HEK293T (cell line): Measurements from ENCODE around the gene SCN8A.

ENCODE experiments used
- CTCF ChIA-PET: fragments of 350-600 bp; formaldehyde crosslinking; extraction: SDS; loops from one replicate; lab custom pipeline; 2021; ENCODE audit warnings: antibody characterized with exemption, inconsistent platforms; lab: Yijun Ruan, JAX
- POLR2A ChIA-PET: fragments of 350-600 bp; formaldehyde crosslinking; extraction: SDS; loops from one replicate; lab custom pipeline; 2020; ENCODE audit warnings: antibody characterized with exemption, inconsistent platforms; lab: Yijun Ruan, JAX
- DNase-seq: peaks from one replicate; pipeline ENCODE4 v3.0.0; 2012; ENCODE audit warnings: mixed read lengths; ENCODE audit errors: extremely low spot score
- ARNT ChIP-seq: fragments of 450-650 bp; IDR thresholded peaks from 2 replicates; pipeline ENCODE4 v1.6.1; 2017; ENCODE audit warnings: mild to moderate bottlenecking
- BHLHE40 ChIP-seq: fragments of 450-650 bp; IDR thresholded peaks from 2 replicates; pipeline ENCODE4 v1.6.1; 2016; ENCODE audit warnings: mild to moderate bottlenecking, moderate library complexity, borderline replicate concordance
- CTBP1 ChIP-seq: fragments of 450-650 bp; IDR thresholded peaks from 2 replicates; pipeline ENCODE4 v1.6.1; 2016; ENCODE audit warnings: borderline replicate concordance
- ELF4 ChIP-seq: fragments of 450-650 bp; IDR thresholded peaks from 2 replicates; pipeline ENCODE4 v1.6.1; 2017; ENCODE audit warnings: antibody characterized with exemption
- FOXA1 ChIP-seq: fragments of 450-650 bp; IDR thresholded peaks from 2 replicates; pipeline ENCODE4 v1.6.1; 2016; ENCODE audit warnings: mild to moderate bottlenecking
- FOXK2 ChIP-seq: fragments of 450-650 bp; IDR thresholded peaks from 2 replicates; pipeline ENCODE4 v1.6.1; 2016; ENCODE audit warnings: mild to moderate bottlenecking
- FOXM1 ChIP-seq: fragments of 450-650 bp; IDR thresholded peaks from 2 replicates; pipeline ENCODE4 v1.6.1; 2017; ENCODE audit warnings: mild to moderate bottlenecking, borderline replicate concordance
- HDGF ChIP-seq: fragments of 450-650 bp; IDR thresholded peaks from 2 replicates; pipeline ENCODE4 v1.6.1; 2017; ENCODE audit warnings: antibody characterized with exemption, borderline replicate concordance
- L3MBTL2 ChIP-seq: fragments of 450-650 bp; conservative IDR thresholded peaks from 2 replicates; pipeline ENCODE4 v1.6.1; 2016; ENCODE audit warnings: mild to moderate bottlenecking
- LEF1 ChIP-seq: fragments of 450-650 bp; IDR thresholded peaks from 2 replicates; pipeline ENCODE4 v1.6.1; 2017; ENCODE audit warnings: mild to moderate bottlenecking, borderline replicate concordance
- NFRKB ChIP-seq: fragments of 450-650 bp; IDR thresholded peaks from 2 replicates; pipeline ENCODE4 v1.6.1; 2016; ENCODE audit warnings: mild to moderate bottlenecking, moderate library complexity
- PKNOX1 ChIP-seq: fragments of 450-650 bp; IDR thresholded peaks from 2 replicates; pipeline ENCODE4 v1.6.1; 2016
- SP1 ChIP-seq: fragments of 450-650 bp; IDR thresholded peaks from 2 replicates; pipeline ENCODE4 v1.6.1; 2017
- SUZ12 ChIP-seq: fragments of 450-650 bp; IDR thresholded peaks from 2 replicates; pipeline ENCODE4 v1.6.1; 2016; ENCODE audit warnings: mild to moderate bottlenecking
- TARDBP ChIP-seq: fragments of 450-650 bp; IDR thresholded peaks from 2 replicates; pipeline ENCODE4 v1.6.1; 2016
- ZNF384 ChIP-seq: fragments of 450-650 bp; IDR thresholded peaks from 2 replicates; pipeline ENCODE4 v1.6.1; 2016

SCN8A gene

DNA sequence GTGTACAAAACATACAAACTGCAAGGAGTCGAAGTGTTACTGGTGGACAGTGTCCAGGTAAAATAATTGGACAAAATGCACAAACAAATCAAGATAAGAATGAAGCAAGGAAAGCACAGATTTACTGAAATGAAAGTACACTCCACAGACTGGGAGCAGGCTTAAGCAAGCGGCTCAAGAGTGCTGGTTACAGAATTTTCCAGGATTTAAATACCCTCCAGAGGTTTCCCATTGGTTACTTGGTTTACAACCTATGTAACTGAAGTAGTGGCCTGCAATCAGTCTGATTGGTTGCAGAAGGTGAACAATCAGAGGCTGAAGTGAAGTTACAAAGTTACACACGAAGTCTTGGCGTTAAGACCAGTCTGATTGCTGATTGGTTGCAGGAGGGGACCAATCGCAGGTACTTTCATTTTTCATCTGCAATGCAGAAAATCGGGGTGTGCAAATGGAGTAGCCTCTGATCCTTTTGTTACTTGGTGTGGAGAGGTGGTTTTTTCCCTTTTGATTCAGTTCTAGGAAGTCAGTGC lies 11.6 kb upstream of the SCN8A start:
- TF ChIP-seq FOXA1 = no peak
- no peak for TF ChIP-seq ELF4
- TF ChIP-seq SUZ12 = no peak
- no peak for TF ChIP-seq SP1
- no peak for TF ChIP-seq L3MBTL2
- no peak for TF ChIP-seq TARDBP
- TF ChIP-seq FOXM1 = no peak
- TF ChIP-seq HDGF = no peak
- POLR2A ChIA-PET = no interaction called here
- no peak for DNase-seq
- CTCF ChIA-PET = interaction anchor here (0.5 kb wide), 1 partner anchor 10 kb away, joined by 3 read pairs; no protein-coding TSS in a partner anchor

- CTCF ChIA-PET = interaction anchor here (0.7 kb wide), 1 partner anchor 9 kb away, joined by 3 read pairs; no protein-coding TSS in a partner anchor
- no peak for DNase-seq
- TF ChIP-seq ZNF384 (no peak), ARNT (no peak), SP1 (no peak), HDGF (no peak), NFRKB (no peak), ELF4 (no peak), L3MBTL2 (no peak), PKNOX1 (no peak), LEF1 (no peak), FOXK2 (no peak), SUZ12 (no peak)
- POLR2A ChIA-PET = no interaction called here
Measured at GRCh38 chr12:51589060-51589459, 2.0 kb upstream of the SCN8A start.

DNA sequence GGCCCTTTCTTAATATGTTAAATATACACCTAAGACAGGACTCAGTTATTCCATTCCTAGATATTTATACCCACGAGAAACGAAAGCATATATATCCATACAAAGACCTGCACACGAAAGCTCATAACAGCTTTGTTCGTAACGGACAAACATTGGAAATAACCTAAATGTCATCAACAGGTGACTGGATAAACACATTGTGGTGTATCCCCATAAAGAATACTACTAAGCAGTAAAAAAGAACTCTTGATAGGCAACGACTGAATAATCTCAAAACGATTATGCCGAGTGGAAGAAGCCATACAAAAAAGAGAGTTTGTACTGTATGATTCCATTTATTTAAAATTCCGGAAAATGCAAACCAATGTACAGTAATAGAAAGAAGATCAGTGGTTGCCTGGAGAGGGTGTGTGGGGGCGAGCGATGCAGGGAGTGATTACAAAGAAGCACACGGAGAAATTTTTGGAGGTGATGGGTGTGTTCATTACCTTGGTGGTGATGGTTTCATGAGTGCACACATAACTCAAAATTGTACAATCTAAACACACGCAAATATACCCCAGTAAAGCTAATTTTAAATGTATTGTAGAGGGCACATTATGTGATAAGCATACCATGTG lies 1.4 kb upstream of the SCN8A start:
- ChIA-PET POLR2A (no interaction called here), CTCF (no interaction called here)
- TF ChIP-seq BHLHE40 = no peak
- TF ChIP-seq CTBP1 = no peak
- TF ChIP-seq FOXK2 = no peak
- TF ChIP-seq TARDBP = no peak
- no peak for TF ChIP-seq PKNOX1
- no peak for TF ChIP-seq HDGF
- TF ChIP-seq SP1 = no peak
- TF ChIP-seq FOXM1 = no peak
- no peak for TF ChIP-seq NFRKB
- TF ChIP-seq SUZ12 = no peak
- TF ChIP-seq ZNF384 = no peak
- TF ChIP-seq ARNT = no peak
- TF ChIP-seq FOXA1 = no peak
- DNase-seq = no peak

DNA sequence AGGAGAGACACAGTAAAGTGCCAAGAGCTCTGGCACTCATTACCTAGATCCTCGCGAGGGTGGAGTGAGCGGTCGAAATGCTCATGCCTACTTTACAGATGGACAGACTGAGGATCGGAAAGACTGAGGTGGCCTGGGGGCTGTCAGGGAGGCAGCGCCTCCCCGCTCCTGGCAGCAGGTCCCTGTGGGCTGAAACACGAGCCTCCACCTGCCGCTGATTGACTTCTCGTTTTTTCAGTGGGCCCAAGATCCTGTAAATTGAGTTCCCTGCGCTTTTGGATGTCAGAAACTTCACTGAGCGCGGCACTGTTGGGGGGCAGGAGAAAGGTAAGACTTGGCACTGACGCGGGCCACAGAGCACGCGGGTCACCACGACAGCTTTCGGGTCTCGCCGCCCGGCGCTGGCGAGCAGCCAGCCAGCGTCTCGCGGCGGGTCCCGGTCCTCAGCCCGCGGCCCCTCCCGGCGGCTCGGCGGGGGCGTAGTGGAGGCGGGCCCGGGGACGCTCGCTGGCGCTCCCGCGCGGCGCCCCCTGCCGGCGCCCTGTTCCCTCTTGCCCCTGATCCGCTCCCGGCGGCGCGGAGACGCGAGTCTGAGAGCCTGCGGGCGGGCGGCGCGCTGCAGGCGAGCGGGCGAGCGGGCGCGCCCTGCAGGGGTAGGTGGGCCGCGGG lies 552 bp upstream of the SCN8A start:
- ChIA-PET CTCF (interaction anchor here (0.6 to 1.1 kb wide), 3 partner anchors 12 to 234 kb away, joined by 3 to 6 read pairs (median 3); no protein-coding TSS in a partner anchor), POLR2A (no interaction called here)
- peak; percentile 49; the same call in 1 of the 2 replicates for TF ChIP-seq L3MBTL2
- TF ChIP-seq NFRKB = no peak
- no peak for TF ChIP-seq ZNF384
- TF ChIP-seq FOXM1 = peak; percentile 72; the same call in 1 of the 2 replicates
- no peak for TF ChIP-seq LEF1
- no peak for TF ChIP-seq TARDBP
- DNase-seq = peak; percentile 87

DNA sequence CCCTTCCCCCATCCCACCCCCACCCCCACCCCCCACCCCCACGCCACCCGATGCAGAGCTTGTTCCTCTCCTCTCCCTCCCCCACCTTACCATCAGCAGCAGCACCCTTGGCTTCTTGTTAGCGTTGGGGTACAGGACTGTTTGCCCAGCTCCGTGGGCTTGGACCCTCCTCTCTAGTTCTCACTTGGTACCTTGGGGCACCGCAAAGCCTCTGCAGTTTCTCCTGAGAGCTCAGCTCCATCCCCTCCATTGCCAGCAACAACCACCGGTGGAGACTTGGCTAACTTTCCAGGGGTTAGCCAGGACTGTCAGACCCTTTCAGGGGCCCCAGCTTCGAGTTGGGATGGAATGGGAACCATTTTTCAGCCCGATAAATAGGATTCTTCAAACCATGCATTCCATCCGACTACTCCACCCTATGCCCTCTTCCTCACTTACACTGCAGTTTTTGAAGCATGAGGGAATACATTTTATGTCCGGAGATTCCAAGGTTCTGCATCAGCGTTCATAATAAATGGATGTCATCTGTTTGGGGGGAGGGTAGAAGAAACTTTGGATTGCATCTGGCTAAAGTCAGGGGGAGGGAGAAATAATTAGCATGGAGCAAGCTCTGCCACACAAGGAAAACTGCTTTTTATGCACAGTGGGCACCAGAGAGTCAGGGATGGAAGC lies 1.1 kb downstream of the SCN8A start:
- TF ChIP-seq CTBP1 (no peak), PKNOX1 (no peak), SP1 (no peak), ELF4 (no peak), FOXA1 (no peak), LEF1 (no peak), SUZ12 (no peak), L3MBTL2 (no peak), BHLHE40 (no peak), TARDBP (no peak)
- DNase-seq = no peak
- ChIA-PET POLR2A (interaction anchor here (1.0 to 1.3 kb wide), 2 partner anchors 49 to 233 kb away, joined by 3 read pairs; no protein-coding TSS in a partner anchor), CTCF (interaction anchor here (1.5 kb wide), 1 partner anchor 10 kb away, joined by 4 read pairs; no protein-coding TSS in a partner anchor)
